Upper lobe of right lung (tissue), 1 donor: ENCODE data around the gene LCN1. TPM values are rescaled to one million over a fixed set of nuclear protein-coding genes. Genes with fewer than 3 reads are reported as not detected.

Source experiments
- ATAC-seq: fragments of 200-7000 bp; cut with Tn5 transposase; one replicate; pipeline ENCODE4 v1.9.1; 2020; ENCODE audit warnings: mild to moderate bottlenecking, moderate library complexity
- DNase-seq: peaks from one replicate; pipeline ENCODE4 v3.0.0-alpha.2; 2020
- H3K27ac ChIP-seq: fragments of 200-600 bp; one replicate; pipeline ENCODE4 v1.8.0; 2022
- H3K27me3 ChIP-seq: fragments of 200-600 bp; one replicate; pipeline ENCODE4 v1.8.0; 2022; ENCODE audit warnings: mild to moderate bottlenecking
- H3K36me3 ChIP-seq: fragments of 200-600 bp; one replicate; pipeline ENCODE4 v1.8.0; 2022
- H3K4me1 ChIP-seq: fragments of 200-600 bp; one replicate; pipeline ENCODE4 v1.8.0; 2022
- H3K4me3 ChIP-seq: fragments of 200-600 bp; one replicate; pipeline ENCODE4 v1.8.0; 2022; ENCODE audit warnings: mild to moderate bottlenecking
- H3K9me3 ChIP-seq: fragments of 200-600 bp; one replicate; pipeline ENCODE4 v1.8.0; 2022
- intact Hi-C: fragments of 100-400 bp; cut with DNase I; formaldehyde crosslinking; loops from one replicate; pipeline ENCODE4 v1.11.0; 2022
- total RNA-seq: library from RNA; stranded (reverse); fragmentation: NEBNext Ultra II Directional; extraction: Animal tissue kit (Norgen Biotek cat#: 25700); gene quantifications from one replicate; pipeline ENCODE4 v1.2.1, GENCODE V29; 2021
- TF ChIP-seq, protein P1 (sequence below): fragments of 200-600 bp; IDR thresholded peaks from one replicate; pipeline ENCODE4 v1.8.0; 2022; ENCODE audit warnings: antibody characterized with exemption
- donor health status: DM: no; HTN: yes; CAD: no; lungs with severe emphysema.

LCN1 gene
- total RNA-seq, 1 donor from 2014 or later, result not detected

GRCh38 chr9:135562235-135562745 is 41.0 kb downstream of the LCN1 start:
- Histone ChIP-seq H3K36me3 (no peaks in the 10 kb centered on the region), H3K27ac (no peak overlapping the region), H3K9me3 (no peaks in the 10 kb centered on the region), H3K4me3 (no peak overlapping the region), H3K4me1 (no peaks in the 10 kb centered on the region), H3K27me3 (peaks cover 20% of the 10 kb centered on the region)
- ATAC-seq (no peak), DNase-seq (peak; percentile 35)
- intact Hi-C loops, result no loop called here
- TF ChIP-seq, protein P1, sequence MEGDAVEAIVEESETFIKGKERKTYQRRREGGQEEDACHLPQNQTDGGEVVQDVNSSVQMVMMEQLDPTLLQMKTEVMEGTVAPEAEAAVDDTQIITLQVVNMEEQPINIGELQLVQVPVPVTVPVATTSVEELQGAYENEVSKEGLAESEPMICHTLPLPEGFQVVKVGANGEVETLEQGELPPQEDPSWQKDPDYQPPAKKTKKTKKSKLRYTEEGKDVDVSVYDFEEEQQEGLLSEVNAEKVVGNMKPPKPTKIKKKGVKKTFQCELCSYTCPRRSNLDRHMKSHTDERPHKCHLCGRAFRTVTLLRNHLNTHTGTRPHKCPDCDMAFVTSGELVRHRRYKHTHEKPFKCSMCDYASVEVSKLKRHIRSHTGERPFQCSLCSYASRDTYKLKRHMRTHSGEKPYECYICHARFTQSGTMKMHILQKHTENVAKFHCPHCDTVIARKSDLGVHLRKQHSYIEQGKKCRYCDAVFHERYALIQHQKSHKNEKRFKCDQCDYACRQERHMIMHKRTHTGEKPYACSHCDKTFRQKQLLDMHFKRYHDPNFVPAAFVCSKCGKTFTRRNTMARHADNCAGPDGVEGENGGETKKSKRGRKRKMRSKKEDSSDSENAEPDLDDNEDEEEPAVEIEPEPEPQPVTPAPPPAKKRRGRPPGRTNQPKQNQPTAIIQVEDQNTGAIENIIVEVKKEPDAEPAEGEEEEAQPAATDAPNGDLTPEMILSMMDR, result no peak

DNA sequence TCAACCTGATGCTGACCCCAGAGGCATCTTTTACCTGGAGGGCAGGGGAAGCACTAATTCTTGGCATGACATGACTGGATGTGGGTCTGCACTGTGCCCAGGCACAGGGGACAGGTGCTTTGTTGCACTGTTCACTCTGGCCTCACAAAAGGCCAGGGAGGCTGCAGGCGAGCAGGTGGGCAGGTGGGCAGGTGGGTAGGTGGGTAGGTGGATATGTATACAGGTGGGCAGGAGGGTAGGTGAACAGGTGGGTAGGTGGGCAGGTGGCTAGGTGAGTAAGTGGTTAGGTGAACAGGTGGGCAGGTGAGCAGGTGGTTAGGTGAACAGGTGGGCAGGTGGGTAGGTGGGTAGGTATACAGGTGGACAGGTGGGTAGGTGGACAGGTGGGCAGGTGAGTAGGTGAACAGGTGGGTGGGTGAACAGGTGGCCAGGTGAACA is 41.8 kb downstream of the LCN1 start:
- DNase-seq (no peak), ATAC-seq (no peak)
- intact Hi-C loops, result no loop called here
- TF ChIP-seq, protein P1, result no peak
- Histone ChIP-seq H3K4me1 (no peaks in the 10 kb centered on the region), H3K36me3 (no peaks in the 10 kb centered on the region), H3K9me3 (no peaks in the 10 kb centered on the region), H3K27ac (no peak overlapping the region), H3K4me3 (no peak overlapping the region), H3K27me3 (peaks cover 23% of the 10 kb centered on the region)

DNA sequence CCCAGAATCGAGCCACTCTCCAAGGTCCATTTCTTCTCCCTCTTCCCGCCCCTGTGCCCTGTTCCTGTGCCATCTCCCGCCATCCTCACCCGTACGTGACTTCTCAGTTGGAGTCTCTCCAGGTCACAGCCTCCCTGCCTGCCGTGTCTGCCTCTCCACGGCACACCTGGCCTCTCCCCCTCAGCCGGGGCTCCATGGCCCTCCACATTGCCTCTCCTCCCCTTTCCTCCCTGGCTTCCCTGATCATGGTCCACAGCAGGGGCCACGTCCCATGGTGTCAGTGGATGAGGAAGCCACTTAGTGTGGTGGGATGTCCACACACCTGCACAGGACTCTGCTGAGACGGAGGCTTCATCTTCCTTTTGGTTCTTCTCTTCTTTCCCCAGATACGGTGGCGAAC is 42.6 kb downstream of the LCN1 start:
- ATAC-seq (no peak), DNase-seq (no peak)
- H3K27me3 ChIP-seq, result peaks cover 23% of the 10 kb centered on the region
- H3K4me3 ChIP-seq, result no peak overlapping the region
- H3K4me1 ChIP-seq, result no peaks in the 10 kb centered on the region
- TF ChIP-seq, protein P1, result no peak
- no peak overlapping the region for H3K27ac ChIP-seq
- no peaks in the 10 kb centered on the region for H3K36me3 ChIP-seq
- H3K9me3 ChIP-seq, result no peaks in the 10 kb centered on the region
- intact Hi-C loops, result no loop called here

GRCh38 chr9:135565141-135565628 is 43.9 kb downstream of the LCN1 start:
- Histone ChIP-seq H3K36me3 (no peaks in the 10 kb centered on the region), H3K4me1 (no peaks in the 10 kb centered on the region), H3K27ac (no peak overlapping the region), H3K9me3 (peaks cover 6% of the 10 kb centered on the region), H3K27me3 (peaks cover 23% of the 10 kb centered on the region), H3K4me3 (no peak overlapping the region)
- TF ChIP-seq, protein P1, result no peak
- peak; percentile 7 for ATAC-seq
- DNase-seq, result no peak
- intact Hi-C loops, result no loop called here

GRCh38 chr9:135565636-135566035 is 44.4 kb downstream of the LCN1 start:
- DNase-seq, result no peak
- Histone ChIP-seq H3K4me3 (no peak overlapping the region), H3K27me3 (peaks cover 23% of the 10 kb centered on the region), H3K27ac (no peak overlapping the region), H3K4me1 (no peaks in the 10 kb centered on the region), H3K9me3 (peaks cover 6% of the 10 kb centered on the region), H3K36me3 (no peaks in the 10 kb centered on the region)
- no peak for ATAC-seq
- intact Hi-C loops, result no loop called here
- TF ChIP-seq, protein P1, result no peak

DNA sequence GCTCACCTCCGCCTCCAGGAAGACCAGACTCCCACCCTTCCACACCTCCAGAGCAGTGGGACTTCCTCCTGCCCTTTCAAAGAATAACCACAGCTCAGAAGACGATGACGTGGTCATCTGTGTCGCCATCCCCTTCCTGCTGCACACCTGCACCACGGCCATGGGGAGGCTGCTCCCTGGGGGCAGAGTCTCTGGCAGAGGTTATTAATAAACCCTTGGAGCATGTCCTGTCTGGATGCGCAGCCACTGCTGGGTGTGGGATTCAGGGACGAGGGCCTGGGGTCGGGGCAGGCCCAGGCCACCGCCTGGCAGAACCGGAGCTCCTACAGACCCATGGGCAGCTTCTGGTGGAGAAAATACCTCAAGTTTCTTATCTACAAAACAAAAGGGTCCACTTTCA is 45.3 kb downstream of the LCN1 start:
- Histone ChIP-seq H3K36me3 (no peaks in the 10 kb centered on the region), H3K9me3 (peaks cover 6% of the 10 kb centered on the region), H3K27me3 (peaks cover 23% of the 10 kb centered on the region), H3K4me1 (no peaks in the 10 kb centered on the region), H3K27ac (no peak overlapping the region), H3K4me3 (no peak overlapping the region)
- TF ChIP-seq, protein P1, result no peak
- DNase-seq (no peak), ATAC-seq (no peak)
- intact Hi-C loops, result no loop called here
